GM23338 (cell line): Measurements from ENCODE around the gene RBM8A. TPM values are rescaled to one million over a fixed set of nuclear protein-coding genes. Genes with fewer than 3 reads are reported as not detected.

Source experiments
- ATAC-seq: fragments of 200-7000 bp; cut with Tn5 transposase; 3 replicates; pipeline ENCODE4 v1.9.1; 2020
- DNase-seq: peaks from one replicate; pipeline ENCODE4 v3.0.0-alpha.2; 2015; ENCODE audit warnings: low spot score
- H2AFZ ChIP-seq: fragments of 200-600 bp; sonication (generic); 2 replicates; pipeline ENCODE4 v1.8.0; 2016; ENCODE audit warnings: antibody characterized with exemption, mild to moderate bottlenecking, moderate library complexity
- H3F3A ChIP-seq: fragments of 200-600 bp; sonication (generic); replicated peaks from 2 replicates; pipeline ENCODE4 v1.8.0; 2017; ENCODE audit warnings: antibody characterized with exemption, mixed run types, low read depth
- H3K27ac ChIP-seq: fragments of 200-600 bp; sonication (generic); 2 replicates; pipeline ENCODE4 v1.6.1; 2016; ENCODE audit warnings: low read depth
- H3K27me3 ChIP-seq: fragments of 200-600 bp; sonication (generic); 2 replicates; pipeline ENCODE4 v1.8.0; 2016; ENCODE audit warnings: mild to moderate bottlenecking, mixed run types, moderate library complexity; ENCODE audit not compliant: insufficient read depth
- H3K36me3 ChIP-seq: fragments of 200-600 bp; sonication (generic); 2 replicates; pipeline ENCODE4 v1.8.0; 2016; ENCODE audit warnings: mild to moderate bottlenecking; ENCODE audit not compliant: insufficient read depth
- H3K4me1 ChIP-seq: fragments of 200-600 bp; sonication (generic); 2 replicates; pipeline ENCODE4 v1.8.0; 2016; ENCODE audit warnings: mild to moderate bottlenecking, moderate library complexity; ENCODE audit not compliant: insufficient read depth
- H3K4me2 ChIP-seq: fragments of 200-600 bp; sonication (generic); 2 replicates; pipeline ENCODE4 v1.7.1; 2017; ENCODE audit warnings: mixed run types
- H3K4me3 ChIP-seq: fragments of 200-600 bp; sonication (generic); 2 replicates; pipeline ENCODE4 v1.6.1; 2016; ENCODE audit warnings: mixed run types
- H3K79me2 ChIP-seq: fragments of 200-600 bp; sonication (generic); replicated peaks from 2 replicates; pipeline ENCODE4 v1.8.0; 2017; ENCODE audit warnings: mild to moderate bottlenecking; ENCODE audit not compliant: insufficient read depth
- H3K9me2 ChIP-seq: fragments of 200-600 bp; sonication (generic); 2 replicates; pipeline ENCODE4 v1.8.0; 2017; ENCODE audit not compliant: insufficient read depth
- H4K20me1 ChIP-seq: fragments of 200-600 bp; sonication (generic); replicated peaks from 2 replicates; pipeline ENCODE4 v1.8.0; 2017; ENCODE audit warnings: mild to moderate bottlenecking; ENCODE audit not compliant: insufficient read depth
- H3K27ac Mint-ChIP-seq: 2 replicates; pipeline ENCODE4 v1.8.0; 2020; ENCODE audit warnings: inconsistent platforms, mild to moderate bottlenecking, moderate library complexity, mixed read lengths
- H3K27me3 Mint-ChIP-seq: 3 replicates; pipeline ENCODE4 v1.8.0; 2022; ENCODE audit warnings: low read depth, mild to moderate bottlenecking, moderate library complexity, mixed read lengths, inconsistent platforms; ENCODE audit not compliant: insufficient read depth, poor library complexity
- H3K36me3 Mint-ChIP-seq: 3 replicates; pipeline ENCODE4 v1.8.0; 2021; ENCODE audit warnings: low read depth, mild to moderate bottlenecking, inconsistent platforms, moderate library complexity, mixed read lengths
- H3K4me1 Mint-ChIP-seq: 3 replicates; pipeline ENCODE4 v1.8.0; 2020; ENCODE audit warnings: mild to moderate bottlenecking, inconsistent platforms, mixed read lengths
- H3K4me3 Mint-ChIP-seq: 3 replicates; pipeline ENCODE4 v1.8.0; 2021; ENCODE audit warnings: moderate library complexity, mild to moderate bottlenecking, inconsistent platforms, mixed read lengths
- H3K9me3 Mint-ChIP-seq: 3 replicates; pipeline ENCODE4 v1.8.0; 2020; ENCODE audit warnings: moderate library complexity, mild to moderate bottlenecking, inconsistent platforms, mixed read lengths
- CREB1 ChIP-seq: fragments of 250-450 bp; sonication (Bioruptor Pico); IDR thresholded peaks from 2 replicates; pipeline ENCODE4 v1.5.0; 2020; ENCODE audit warnings: low read depth, mild to moderate bottlenecking, moderate library complexity
- EZH2 ChIP-seq: fragments of 200-600 bp; sonication (generic); IDR thresholded peaks from one replicate; pipeline ENCODE4 v1.8.0; 2017; ENCODE audit warnings: antibody characterized with exemption, mild to moderate bottlenecking, low read depth; ENCODE audit not compliant: unreplicated experiment
- EZH2phosphoT487 ChIP-seq: fragments of 200-600 bp; sonication (generic); IDR thresholded peaks from one replicate; pipeline ENCODE4 v1.8.1; 2018; ENCODE audit warnings: antibody characterized with exemption; ENCODE audit not compliant: unreplicated experiment
- JUNB ChIP-seq: IDR thresholded peaks from one replicate; pipeline ENCODE4 v1.6.1; 2016; ENCODE audit warnings: antibody characterized with exemption; ENCODE audit not compliant: unreplicated experiment
- NANOG ChIP-seq: IDR thresholded peaks from 2 replicates; pipeline ENCODE4 v1.6.1; 2016; ENCODE audit warnings: antibody characterized with exemption, borderline replicate concordance
- POLR2AphosphoS5 ChIP-seq: IDR thresholded peaks from 2 replicates; pipeline ENCODE4 v1.6.1; 2016; ENCODE audit warnings: antibody characterized with exemption, low read depth
- STAT1 ChIP-seq: IDR thresholded peaks from one replicate; pipeline ENCODE4 v1.6.1; 2016; ENCODE audit warnings: antibody characterized with exemption; ENCODE audit not compliant: unreplicated experiment
- ZNF331 ChIP-seq: fragments of 250-450 bp; sonication (Bioruptor Pico); IDR thresholded peaks from 2 replicates; pipeline ENCODE4 v1.5.0; 2020; ENCODE audit warnings: low read depth, mild to moderate bottlenecking, moderate library complexity
- polyA plus RNA-seq: library from polyadenylated mRNA; unstranded; fragments of >200 nt; fragmentation: Nextera tagmentation; extraction: Ambion mirVana; gene quantifications from 2 replicates; pipeline ENCODE4 v1.2.1, GENCODE V29; 2016
- total RNA-seq: library from RNA; depleted of rRNA; stranded (reverse); fragments of >200 nt; shearing (Covaris generic); gene quantifications from 2 replicates; pipeline ENCODE4 v1.2.3, GENCODE V29; 2014
- TF ChIP-seq, protein P1 (sequence below): IDR thresholded peaks from one replicate; pipeline ENCODE4 v1.6.1; 2018; ENCODE audit warnings: antibody characterized with exemption; ENCODE audit not compliant: unreplicated experiment
- TF ChIP-seq, protein P2 (sequence below), 2 experiments: fragments of 200-600 bp in 1 of 2; sonication (generic) in 1 of 2; conservative IDR thresholded peaks; 2 replicates each; pipeline versions ENCODE4 v1.5.1 to v1.6.1; 2016 to 2017; ENCODE audit warnings: antibody characterized with exemption in 2 of 2, low read depth in 2 of 2, mild to moderate bottlenecking in 2 of 2, moderate library complexity in 1 of 2
- TF ChIP-seq, protein P3 (sequence below): fragments of 250-450 bp; sonication (Bioruptor Pico); IDR thresholded peaks from 2 replicates; pipeline ENCODE4 v1.5.0; 2020; ENCODE audit warnings: mild to moderate bottlenecking, moderate library complexity

Gene RBM8A
- total and polyA plus RNA-seq, 2 experiments from 2014 or later = 170 to 312 TPM

DNA sequence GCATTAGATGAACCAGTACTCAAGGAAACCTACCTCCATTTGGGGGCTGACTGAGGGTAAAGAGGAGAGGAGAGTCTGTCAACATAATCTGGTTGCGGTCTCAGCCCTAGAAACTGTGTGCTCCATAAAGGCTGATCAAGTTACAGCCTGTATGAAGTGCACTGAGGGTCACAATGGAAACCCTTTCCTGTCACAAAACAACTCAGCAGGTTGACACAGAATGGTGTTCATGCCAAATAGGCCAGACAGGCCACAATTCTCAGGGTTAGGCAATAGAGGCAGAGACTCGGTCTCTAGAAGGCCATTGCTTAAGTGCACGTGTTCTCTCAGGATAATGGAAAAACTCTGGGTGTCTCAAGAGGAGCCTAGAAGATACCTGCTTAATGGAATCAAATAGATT lies 37.6 kb downstream of the RBM8A start (continued):
- TF ChIP-seq, protein P1, sequence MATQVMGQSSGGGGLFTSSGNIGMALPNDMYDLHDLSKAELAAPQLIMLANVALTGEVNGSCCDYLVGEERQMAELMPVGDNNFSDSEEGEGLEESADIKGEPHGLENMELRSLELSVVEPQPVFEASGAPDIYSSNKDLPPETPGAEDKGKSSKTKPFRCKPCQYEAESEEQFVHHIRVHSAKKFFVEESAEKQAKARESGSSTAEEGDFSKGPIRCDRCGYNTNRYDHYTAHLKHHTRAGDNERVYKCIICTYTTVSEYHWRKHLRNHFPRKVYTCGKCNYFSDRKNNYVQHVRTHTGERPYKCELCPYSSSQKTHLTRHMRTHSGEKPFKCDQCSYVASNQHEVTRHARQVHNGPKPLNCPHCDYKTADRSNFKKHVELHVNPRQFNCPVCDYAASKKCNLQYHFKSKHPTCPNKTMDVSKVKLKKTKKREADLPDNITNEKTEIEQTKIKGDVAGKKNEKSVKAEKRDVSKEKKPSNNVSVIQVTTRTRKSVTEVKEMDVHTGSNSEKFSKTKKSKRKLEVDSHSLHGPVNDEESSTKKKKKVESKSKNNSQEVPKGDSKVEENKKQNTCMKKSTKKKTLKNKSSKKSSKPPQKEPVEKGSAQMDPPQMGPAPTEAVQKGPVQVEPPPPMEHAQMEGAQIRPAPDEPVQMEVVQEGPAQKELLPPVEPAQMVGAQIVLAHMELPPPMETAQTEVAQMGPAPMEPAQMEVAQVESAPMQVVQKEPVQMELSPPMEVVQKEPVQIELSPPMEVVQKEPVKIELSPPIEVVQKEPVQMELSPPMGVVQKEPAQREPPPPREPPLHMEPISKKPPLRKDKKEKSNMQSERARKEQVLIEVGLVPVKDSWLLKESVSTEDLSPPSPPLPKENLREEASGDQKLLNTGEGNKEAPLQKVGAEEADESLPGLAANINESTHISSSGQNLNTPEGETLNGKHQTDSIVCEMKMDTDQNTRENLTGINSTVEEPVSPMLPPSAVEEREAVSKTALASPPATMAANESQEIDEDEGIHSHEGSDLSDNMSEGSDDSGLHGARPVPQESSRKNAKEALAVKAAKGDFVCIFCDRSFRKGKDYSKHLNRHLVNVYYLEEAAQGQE = no peak
- TF ChIP-seq, protein P2, sequence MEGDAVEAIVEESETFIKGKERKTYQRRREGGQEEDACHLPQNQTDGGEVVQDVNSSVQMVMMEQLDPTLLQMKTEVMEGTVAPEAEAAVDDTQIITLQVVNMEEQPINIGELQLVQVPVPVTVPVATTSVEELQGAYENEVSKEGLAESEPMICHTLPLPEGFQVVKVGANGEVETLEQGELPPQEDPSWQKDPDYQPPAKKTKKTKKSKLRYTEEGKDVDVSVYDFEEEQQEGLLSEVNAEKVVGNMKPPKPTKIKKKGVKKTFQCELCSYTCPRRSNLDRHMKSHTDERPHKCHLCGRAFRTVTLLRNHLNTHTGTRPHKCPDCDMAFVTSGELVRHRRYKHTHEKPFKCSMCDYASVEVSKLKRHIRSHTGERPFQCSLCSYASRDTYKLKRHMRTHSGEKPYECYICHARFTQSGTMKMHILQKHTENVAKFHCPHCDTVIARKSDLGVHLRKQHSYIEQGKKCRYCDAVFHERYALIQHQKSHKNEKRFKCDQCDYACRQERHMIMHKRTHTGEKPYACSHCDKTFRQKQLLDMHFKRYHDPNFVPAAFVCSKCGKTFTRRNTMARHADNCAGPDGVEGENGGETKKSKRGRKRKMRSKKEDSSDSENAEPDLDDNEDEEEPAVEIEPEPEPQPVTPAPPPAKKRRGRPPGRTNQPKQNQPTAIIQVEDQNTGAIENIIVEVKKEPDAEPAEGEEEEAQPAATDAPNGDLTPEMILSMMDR (conservative IDR thresholded peaks at IDR 0.05; ENCODE audit: low read depth in 2 of 2) = no peak
- TF ChIP-seq EZH2phosphoT487 (no peak), JUNB (no peak), POLR2AphosphoS5 (no peak), ZNF331 (CRISPR knock-in tag) (no peak), EZH2 (no peak), CREB1 (CRISPR knock-in tag) (no peak)

DNA sequence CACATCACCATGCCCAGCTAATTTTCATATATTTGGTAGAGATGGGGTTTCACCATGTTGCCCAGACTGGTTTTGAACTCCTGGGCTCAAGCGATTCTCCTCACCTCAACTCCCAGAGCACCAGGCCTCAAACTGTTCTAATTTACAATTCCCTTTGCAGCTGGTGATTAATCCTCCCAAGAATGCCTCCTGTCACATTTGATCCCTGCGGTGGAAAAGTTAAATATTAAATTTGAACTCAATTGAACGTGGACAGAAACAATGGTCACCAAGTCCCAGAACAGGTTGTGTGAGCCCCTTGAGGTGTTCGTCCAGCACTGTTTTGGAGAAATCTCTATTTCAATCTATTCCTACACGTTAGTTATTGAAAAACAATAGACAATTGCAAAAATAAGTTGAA lies 39.7 kb downstream of the RBM8A start:
- no peaks in the 10 kb centered on the region for H3F3A ChIP-seq
- H3K27ac Mint-ChIP-seq = no peak overlapping the region

More for the DNA sequence above, 39.7 kb downstream of the RBM8A start:
- Histone ChIP-seq H3K27me3 (peaks cover 29% of the 10 kb centered on the region), H3K79me2 (no peaks in the 10 kb centered on the region), H3K4me1 (peaks cover 13% of the 10 kb centered on the region; the same call in 1 of the 2 replicates), H3K9me2 (no peaks in the 10 kb centered on the region), H3K4me2 (no peak overlapping the region), H3K27ac (no peak overlapping the region), H3K36me3 (no peaks in the 10 kb centered on the region), H3K4me3 (no peak overlapping the region), H2AFZ (0 out of 2 replicates have a peak overlapping the region, but pooled peaks have one; percentile 28), H4K20me1 (no peaks in the 10 kb centered on the region)
- peaks cover 18% of the 10 kb centered on the region for H3K27me3 Mint-ChIP-seq
- no peak for TF ChIP-seq STAT1
- TF ChIP-seq ZNF331 (CRISPR knock-in tag) = no peak
- TF ChIP-seq NANOG = no peak
- TF ChIP-seq POLR2AphosphoS5 = no peak
- TF ChIP-seq, protein P3, sequence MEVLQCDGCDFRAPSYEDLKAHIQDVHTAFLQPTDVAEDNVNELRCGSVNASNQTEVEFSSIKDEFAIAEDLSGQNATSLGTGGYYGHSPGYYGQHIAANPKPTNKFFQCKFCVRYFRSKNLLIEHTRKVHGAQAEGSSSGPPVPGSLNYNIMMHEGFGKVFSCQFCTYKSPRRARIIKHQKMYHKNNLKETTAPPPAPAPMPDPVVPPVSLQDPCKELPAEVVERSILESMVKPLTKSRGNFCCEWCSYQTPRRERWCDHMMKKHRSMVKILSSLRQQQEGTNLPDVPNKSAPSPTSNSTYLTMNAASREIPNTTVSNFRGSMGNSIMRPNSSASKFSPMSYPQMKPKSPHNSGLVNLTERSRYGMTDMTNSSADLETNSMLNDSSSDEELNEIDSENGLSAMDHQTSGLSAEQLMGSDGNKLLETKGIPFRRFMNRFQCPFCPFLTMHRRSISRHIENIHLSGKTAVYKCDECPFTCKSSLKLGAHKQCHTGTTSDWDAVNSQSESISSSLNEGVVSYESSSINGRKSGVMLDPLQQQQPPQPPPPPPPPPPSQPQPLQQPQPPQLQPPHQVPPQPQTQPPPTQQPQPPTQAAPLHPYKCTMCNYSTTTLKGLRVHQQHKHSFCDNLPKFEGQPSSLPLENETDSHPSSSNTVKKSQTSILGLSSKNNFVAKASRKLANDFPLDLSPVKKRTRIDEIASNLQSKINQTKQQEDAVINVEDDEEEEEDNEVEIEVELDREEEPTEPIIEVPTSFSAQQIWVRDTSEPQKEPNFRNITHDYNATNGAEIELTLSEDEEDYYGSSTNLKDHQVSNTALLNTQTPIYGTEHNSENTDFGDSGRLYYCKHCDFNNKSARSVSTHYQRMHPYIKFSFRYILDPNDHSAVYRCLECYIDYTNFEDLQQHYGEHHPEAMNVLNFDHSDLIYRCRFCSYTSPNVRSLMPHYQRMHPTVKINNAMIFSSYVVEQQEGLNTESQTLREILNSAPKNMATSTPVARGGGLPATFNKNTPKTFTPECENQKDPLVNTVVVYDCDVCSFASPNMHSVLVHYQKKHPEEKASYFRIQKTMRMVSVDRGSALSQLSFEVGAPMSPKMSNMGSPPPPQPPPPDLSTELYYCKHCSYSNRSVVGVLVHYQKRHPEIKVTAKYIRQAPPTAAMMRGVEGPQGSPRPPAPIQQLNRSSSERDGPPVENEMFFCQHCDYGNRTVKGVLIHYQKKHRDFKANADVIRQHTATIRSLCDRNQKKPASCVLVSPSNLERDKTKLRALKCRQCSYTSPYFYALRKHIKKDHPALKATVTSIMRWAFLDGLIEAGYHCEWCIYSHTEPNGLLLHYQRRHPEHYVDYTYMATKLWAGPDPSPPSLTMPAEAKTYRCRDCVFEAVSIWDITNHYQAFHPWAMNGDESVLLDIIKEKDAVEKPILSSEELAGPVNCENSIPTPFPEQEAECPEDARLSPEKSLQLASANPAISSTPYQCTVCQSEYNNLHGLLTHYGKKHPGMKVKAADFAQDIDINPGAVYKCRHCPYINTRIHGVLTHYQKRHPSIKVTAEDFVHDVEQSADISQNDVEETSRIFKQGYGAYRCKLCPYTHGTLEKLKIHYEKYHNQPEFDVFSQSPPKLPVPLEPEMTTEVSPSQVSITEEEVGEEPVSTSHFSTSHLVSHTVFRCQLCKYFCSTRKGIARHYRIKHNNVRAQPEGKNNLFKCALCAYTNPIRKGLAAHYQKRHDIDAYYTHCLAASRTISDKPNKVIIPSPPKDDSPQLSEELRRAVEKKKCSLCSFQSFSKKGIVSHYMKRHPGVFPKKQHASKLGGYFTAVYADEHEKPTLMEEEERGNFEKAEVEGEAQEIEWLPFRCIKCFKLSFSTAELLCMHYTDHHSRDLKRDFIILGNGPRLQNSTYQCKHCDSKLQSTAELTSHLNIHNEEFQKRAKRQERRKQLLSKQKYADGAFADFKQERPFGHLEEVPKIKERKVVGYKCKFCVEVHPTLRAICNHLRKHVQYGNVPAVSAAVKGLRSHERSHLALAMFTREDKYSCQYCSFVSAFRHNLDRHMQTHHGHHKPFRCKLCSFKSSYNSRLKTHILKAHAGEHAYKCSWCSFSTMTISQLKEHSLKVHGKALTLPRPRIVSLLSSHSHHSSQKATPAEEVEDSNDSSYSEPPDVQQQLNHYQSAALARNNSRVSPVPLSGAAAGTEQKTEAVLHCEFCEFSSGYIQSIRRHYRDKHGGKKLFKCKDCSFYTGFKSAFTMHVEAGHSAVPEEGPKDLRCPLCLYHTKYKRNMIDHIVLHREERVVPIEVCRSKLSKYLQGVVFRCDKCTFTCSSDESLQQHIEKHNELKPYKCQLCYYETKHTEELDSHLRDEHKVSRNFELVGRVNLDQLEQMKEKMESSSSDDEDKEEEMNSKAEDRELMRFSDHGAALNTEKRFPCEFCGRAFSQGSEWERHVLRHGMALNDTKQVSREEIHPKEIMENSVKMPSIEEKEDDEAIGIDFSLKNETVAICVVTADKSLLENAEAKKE (CRISPR knock-in tag) = no peak
- no peak for TF ChIP-seq EZH2
- DNase-seq (no peak), ATAC-seq (no peak)
- peaks cover 26% of the 10 kb centered on the region; the same call in 2 of the 3 replicates for H3K4me1 Mint-ChIP-seq
- no peaks in the 10 kb centered on the region for H3K9me3 Mint-ChIP-seq
- H3K4me3 Mint-ChIP-seq = no peak overlapping the region
- no peaks in the 10 kb centered on the region for H3K36me3 Mint-ChIP-seq
